VCaP (cell line): Measurements from ENCODE around the gene PLIN5.

Source experiments
- H3K27ac ChIP-seq: fragments of 450-650 bp; 2 replicates; pipeline ENCODE4 v1.5.1; 2017
- TF ChIP-seq, protein P1 (sequence below): fragments of 450-650 bp; conservative IDR thresholded peaks from 2 replicates; pipeline ENCODE4 v1.5.1; 2017; ENCODE audit warnings: mild to moderate bottlenecking, moderate library complexity

Gene PLIN5

DNA sequence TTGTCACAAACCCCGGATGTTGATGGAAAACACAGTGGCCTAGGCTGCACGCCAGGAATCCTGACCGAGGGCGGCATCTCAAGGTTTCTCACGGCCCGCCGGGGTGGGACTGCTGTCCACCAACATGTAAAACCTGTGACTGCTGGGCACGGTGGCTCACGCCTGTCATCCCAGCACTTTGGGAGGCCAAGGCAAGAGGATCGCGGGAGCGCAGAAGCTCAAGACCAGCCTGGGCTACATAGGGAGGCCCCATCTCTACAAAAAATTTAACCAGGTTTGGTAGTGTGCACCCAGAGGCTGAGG is 27.9 kb downstream of the PLIN5 start:
- TF ChIP-seq, protein P1, sequence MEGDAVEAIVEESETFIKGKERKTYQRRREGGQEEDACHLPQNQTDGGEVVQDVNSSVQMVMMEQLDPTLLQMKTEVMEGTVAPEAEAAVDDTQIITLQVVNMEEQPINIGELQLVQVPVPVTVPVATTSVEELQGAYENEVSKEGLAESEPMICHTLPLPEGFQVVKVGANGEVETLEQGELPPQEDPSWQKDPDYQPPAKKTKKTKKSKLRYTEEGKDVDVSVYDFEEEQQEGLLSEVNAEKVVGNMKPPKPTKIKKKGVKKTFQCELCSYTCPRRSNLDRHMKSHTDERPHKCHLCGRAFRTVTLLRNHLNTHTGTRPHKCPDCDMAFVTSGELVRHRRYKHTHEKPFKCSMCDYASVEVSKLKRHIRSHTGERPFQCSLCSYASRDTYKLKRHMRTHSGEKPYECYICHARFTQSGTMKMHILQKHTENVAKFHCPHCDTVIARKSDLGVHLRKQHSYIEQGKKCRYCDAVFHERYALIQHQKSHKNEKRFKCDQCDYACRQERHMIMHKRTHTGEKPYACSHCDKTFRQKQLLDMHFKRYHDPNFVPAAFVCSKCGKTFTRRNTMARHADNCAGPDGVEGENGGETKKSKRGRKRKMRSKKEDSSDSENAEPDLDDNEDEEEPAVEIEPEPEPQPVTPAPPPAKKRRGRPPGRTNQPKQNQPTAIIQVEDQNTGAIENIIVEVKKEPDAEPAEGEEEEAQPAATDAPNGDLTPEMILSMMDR: no peak
- H3K27ac ChIP-seq: no peak overlapping the region

DNA sequence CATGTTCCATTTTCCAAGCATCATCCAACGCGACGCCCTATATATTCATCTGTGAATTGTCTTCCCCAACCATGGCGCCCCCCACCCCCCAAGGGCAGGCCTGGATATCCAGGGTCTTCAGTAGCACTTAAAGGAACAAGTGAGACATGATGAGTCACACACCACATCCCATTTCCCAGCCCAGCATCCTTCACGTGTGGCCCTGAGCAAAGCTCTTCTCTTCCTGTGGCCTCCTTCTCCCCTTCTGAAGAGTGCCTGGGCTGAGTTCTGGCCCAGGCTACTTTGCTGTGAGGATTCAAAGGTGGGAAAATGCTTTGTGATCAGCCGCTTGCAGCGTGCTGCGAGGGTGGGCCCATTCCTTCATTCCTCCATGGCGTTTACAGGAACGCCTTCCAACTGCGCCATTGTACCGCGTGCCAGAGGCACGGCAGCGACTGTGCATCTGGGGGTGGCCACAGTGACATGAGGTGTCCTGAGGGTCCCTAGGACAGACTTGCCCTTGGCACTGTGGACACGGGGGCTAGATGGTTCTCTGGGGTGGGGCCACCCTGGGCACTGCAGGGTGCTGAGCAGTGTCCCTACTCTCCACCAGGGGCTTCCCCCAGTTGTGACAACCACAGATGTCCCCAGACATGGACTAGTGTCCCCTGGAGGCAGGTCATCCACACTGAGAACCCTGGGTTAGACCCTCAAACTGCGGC is 28.4 kb downstream of the PLIN5 start:
- TF ChIP-seq, protein P1: no peak
- H3K27ac ChIP-seq: no peak overlapping the region

DNA sequence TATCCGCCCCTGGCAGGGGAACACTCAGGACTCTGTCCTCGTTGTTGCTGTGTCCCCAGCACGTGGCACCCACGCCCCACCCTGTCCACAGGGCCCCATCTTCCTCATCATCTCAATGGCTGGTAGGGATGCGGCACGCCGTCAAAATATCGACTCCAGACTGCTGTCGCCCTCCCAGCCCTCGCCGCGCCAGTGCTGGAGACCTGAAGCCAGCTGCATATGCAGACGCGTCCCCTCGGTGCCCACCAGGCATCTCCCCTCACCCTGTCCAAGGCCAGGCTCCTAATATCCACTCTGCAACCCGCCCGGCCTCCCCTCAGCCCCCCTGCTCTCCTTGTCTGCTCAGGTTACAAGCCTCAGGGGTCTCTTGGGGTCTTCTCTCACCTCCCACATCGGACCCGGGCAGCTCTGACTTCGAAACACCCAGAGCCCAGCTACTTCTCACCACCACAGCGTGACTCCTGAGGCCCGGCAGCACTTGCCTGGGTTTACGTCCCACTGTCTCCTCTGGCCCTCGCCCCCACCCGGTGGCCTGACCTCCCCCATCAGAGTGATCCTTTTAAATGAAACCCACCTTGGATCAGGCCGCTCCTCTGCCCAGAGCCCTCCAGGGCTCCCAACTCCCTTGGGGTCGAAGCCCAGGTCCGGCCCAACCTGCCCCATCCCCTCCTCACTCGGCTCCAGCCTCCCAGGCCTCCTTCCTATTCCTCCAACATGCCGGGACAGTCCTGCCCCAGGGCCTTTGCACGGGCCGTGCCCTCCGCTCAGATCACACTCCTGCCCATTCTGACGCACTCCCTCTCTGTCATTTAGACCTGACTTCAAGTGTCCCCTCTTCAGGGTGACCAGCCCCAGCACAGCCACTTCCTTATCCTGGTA is 29.2 kb downstream of the PLIN5 start:
- no peak overlapping the region for H3K27ac ChIP-seq
- TF ChIP-seq, protein P1: no peak

DNA sequence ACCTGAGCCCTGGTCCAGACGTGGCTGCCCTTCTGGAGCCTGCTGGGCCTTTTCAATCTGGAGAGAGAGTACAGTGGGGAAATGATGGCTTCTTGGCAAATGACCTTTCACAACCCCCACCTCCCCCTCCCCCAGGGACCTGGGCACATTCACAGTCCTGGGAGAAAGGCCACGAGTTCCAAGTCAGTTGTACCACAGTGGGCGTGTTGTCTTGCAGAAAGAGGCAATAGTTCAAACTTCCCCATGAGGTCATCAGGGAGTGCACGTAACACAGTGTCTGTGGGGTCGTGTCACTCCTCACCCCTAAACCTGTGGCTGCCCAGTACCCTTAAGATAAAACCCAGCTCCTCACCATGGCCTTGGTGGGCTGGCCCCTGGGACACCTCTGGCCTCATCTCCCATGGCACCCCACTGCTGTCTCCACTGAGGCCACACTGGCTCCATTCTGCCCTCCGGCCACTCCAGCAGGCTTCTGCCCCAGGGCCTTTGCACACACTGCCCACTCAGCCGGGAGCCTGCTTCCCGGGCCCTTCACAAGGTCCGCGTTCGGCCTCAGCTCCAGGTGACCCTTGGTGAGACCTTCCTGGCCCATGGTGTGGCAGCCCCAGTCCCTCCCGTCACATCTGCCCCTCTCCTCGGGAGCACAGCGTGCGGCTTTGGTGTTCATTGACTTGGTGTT is 30.0 kb downstream of the PLIN5 start:
- TF ChIP-seq, protein P1: no peak
- H3K27ac ChIP-seq: no peak overlapping the region

DNA sequence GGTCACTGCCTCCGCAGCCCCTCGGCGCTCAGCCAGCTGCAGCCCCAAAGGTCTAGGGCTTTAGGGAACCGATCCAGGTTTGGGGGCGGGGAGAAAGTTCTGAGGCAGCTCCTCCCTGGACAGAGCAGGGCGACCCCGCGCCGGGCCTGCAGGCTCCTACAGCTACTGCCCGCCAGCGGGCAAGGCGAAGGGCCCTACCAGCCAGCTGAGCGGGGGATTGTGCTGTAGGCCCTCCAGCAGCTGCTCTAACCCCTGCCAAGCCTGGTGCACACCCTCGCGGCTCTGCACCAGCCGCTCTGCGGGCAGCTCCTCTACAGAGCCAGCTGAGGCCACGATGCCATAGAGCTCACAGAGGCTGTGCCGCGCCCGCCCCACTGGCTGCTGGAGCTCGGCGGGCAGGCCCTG is 30.7 kb downstream of the PLIN5 start:
- no peak overlapping the region for H3K27ac ChIP-seq
- TF ChIP-seq, protein P1: no peak

DNA sequence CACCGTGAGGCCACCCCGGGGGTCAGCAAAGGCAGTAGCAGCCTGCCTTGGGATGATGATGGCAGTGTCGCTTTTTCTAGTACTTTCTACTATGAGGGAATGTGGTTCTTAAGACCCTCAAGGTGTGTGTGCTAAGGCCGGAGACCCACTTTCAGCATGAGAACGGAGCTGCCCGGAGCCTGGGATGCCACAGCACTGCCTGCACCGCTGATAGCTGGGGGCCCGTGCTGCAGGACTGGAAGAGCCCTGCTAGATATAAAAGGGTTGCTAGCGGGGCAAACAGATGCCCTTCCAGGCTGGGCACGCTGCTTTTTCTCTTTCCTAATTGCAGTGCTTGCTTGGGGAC is 31.2 kb downstream of the PLIN5 start:
- H3K27ac ChIP-seq: no peak overlapping the region
- TF ChIP-seq, protein P1: no peak

DNA sequence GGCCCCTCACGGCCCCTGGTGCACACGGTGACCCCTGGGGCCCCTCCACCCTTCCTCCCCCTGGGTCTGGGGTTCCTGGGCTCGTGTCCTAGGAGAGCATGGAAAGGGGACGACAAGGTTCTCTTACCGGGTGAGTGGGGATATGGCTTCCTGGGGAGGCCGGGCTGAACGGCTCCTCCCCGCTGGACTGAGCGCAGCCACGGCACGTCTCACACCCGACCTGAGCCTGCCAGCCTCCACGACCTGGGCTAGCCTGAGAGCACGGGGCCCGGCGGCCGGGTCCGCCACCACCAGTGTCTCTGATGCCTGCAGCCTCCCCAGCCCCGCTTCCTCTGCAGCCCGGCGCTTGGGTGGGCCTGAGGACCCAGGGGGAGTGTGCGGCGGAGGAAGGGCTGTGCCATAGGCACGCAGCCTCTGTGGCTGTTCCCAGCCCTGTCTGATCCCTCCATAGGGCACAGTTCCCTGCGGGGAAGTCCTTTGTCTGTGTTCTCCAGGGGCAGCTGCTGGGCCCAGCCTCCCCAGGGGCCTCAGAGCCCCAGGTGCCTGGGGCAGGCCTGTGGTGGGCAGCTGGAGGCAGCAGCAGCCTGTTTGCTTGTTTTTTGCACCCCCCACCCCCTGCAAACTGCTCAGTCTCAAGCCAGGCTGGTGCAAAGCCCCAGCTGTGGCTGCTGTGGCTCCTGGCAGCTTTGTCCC is 31.7 kb downstream of the PLIN5 start:
- H3K27ac ChIP-seq: no peak overlapping the region
- TF ChIP-seq, protein P1: no peak
